Endodermal cell (in vitro differentiated cells): ENCODE data around the gene LPP. TPM values are rescaled to one million over a fixed set of nuclear protein-coding genes. Genes with fewer than 3 reads are reported as not detected.
A peak's percentile ranks its signal among the peaks of the same experiment; 100 is the strongest.

Source experiments
- DNase-seq: peaks from one replicate; pipeline ENCODE4 v3.0.0-alpha.2; 2017
- H3K27ac ChIP-seq: 2 replicates; pipeline ENCODE4 v1.5.1; 2013; ENCODE audit warnings: mild to moderate bottlenecking, low read depth, low read length, moderate library complexity
- H3K27me3 ChIP-seq: 2 replicates; pipeline ENCODE4 v1.6.1; 2013; ENCODE audit warnings: mild to moderate bottlenecking, low read length, moderate library complexity; ENCODE audit not compliant: insufficient read depth, control insufficient read depth, poor library complexity, severe bottlenecking
- H3K36me3 ChIP-seq: 2 replicates; pipeline ENCODE4 v1.7.0; 2013; ENCODE audit warnings: mild to moderate bottlenecking, low read length, moderate library complexity; ENCODE audit not compliant: control insufficient read depth, insufficient read depth
- H3K4me1 ChIP-seq: one replicate; pipeline ENCODE4 v1.7.0; 2013; ENCODE audit warnings: low read length; ENCODE audit not compliant: control insufficient read depth, insufficient read depth
- H3K4me3 ChIP-seq: 2 replicates; pipeline ENCODE4 v1.5.1; 2013; ENCODE audit warnings: mild to moderate bottlenecking, low read length, moderate library complexity
- H3K9ac ChIP-seq: 2 replicates; pipeline ENCODE4 v1.6.1; 2013; ENCODE audit warnings: mild to moderate bottlenecking, low read length, moderate library complexity; ENCODE audit not compliant: poor library complexity, severe bottlenecking; ENCODE audit errors: extremely low read depth
- H3K9me3 ChIP-seq: 2 replicates; pipeline ENCODE4 v1.6.1; 2013; ENCODE audit warnings: mild to moderate bottlenecking, low read length, moderate library complexity; ENCODE audit not compliant: control insufficient read depth
- H3K27ac Mint-ChIP-seq: 2 replicates; pipeline ENCODE4 v1.8.0; 2020; ENCODE audit warnings: mixed read lengths
- H3K27me3 Mint-ChIP-seq: 2 replicates; pipeline ENCODE4 v1.8.0; 2021; ENCODE audit warnings: mild to moderate bottlenecking, mixed read lengths; ENCODE audit not compliant: insufficient read depth
- H3K36me3 Mint-ChIP-seq: 2 replicates; pipeline ENCODE4 v1.8.0; 2020; ENCODE audit warnings: low read depth, mixed read lengths
- H3K4me1 Mint-ChIP-seq: 2 replicates; pipeline ENCODE4 v1.8.0; 2020; ENCODE audit warnings: mixed read lengths
- H3K4me3 Mint-ChIP-seq: 2 replicates; pipeline ENCODE4 v1.8.0; 2020; ENCODE audit warnings: mild to moderate bottlenecking, moderate library complexity, mixed read lengths
- H3K9me3 Mint-ChIP-seq: 2 replicates; pipeline ENCODE4 v1.8.0; 2020; ENCODE audit warnings: mild to moderate bottlenecking, mixed read lengths
- CTCF ChIP-seq: fragments of 200-600 bp; sonication (generic); conservative IDR thresholded peaks from 2 replicates; pipeline ENCODE4 v1.5.0; 2021; ENCODE audit warnings: antibody characterized with exemption, mild to moderate bottlenecking
- WGBS, 2 experiments: methylation state at CpG; one replicate each; pipeline versions ENCODE4 v1.1.5 to v1.1.7; 2013; ENCODE audit warnings: missing lambda C conversion rate in 2 of 2, mixed read lengths in 1 of 2; ENCODE audit not compliant: insufficient coverage in 1 of 2, insufficient read length in 1 of 2; 5-methylcytosine and 5-hydroxymethylcytosine counted together
- total RNA-seq, 2 donors: library from RNA; stranded (reverse); fragmentation: NEBNext Ultra II Directional in 1 of 2; extraction: Animal tissue kit (Norgen Biotek cat#: 25700) in 1 of 2; gene quantifications; 2 replicates in 1 of 2; 3 replicates in 1 of 2; pipeline ENCODE4 v1.2.1, GENCODE V29; 2021

The LPP gene
- total RNA-seq, 2 donors from 2014 or later = 78.0 to 105 TPM

GRCh38 chr3:188287339-188287738, 133.4 kb downstream of the LPP start:
- 96 to 100% methylated on average over 4 of the region's 4 CpGs for WGBS, 2 experiments
- peaks cover 26% of the 10 kb centered on the region for H3K36me3 ChIP-seq
- H3K27ac Mint-ChIP-seq = no peak overlapping the region
- H3K9me3 ChIP-seq = no peaks in the 10 kb centered on the region
- H3K9ac ChIP-seq = no peak overlapping the region
- TF ChIP-seq CTCF = no peak
- no peak for DNase-seq
- H3K36me3 Mint-ChIP-seq = peaks cover 8% of the 10 kb centered on the region
- peaks cover 18% of the 10 kb centered on the region for H3K4me1 Mint-ChIP-seq
- H3K4me3 ChIP-seq = no peak overlapping the region
- H3K27me3 Mint-ChIP-seq = no peaks in the 10 kb centered on the region
- H3K27me3 ChIP-seq = no peaks in the 10 kb centered on the region
- no peaks in the 10 kb centered on the region for H3K9me3 Mint-ChIP-seq
- H3K27ac ChIP-seq = no peak overlapping the region
- no peaks in the 10 kb centered on the region for H3K4me1 ChIP-seq
- H3K4me3 Mint-ChIP-seq = no peak overlapping the region

GRCh38 chr3:188287762-188288505, 134.0 kb downstream of the LPP start:
- H3K27ac Mint-ChIP-seq = peak overlapping the region; percentile 65

GRCh38 chr3:188292251-188292650, 138.3 kb downstream of the LPP start:
- no peak overlapping the region for H3K27ac ChIP-seq
- 83 to 90% methylated on average over 1 of the region's 1 CpG for WGBS, 2 experiments
- peaks cover 9% of the 10 kb centered on the region for H3K36me3 Mint-ChIP-seq

More at GRCh38 chr3:188287762-188288505, 134.0 kb downstream of the LPP start:
- H3K4me1 ChIP-seq = no peaks in the 10 kb centered on the region
- DNase-seq = no peak
- no peaks in the 10 kb centered on the region for H3K9me3 ChIP-seq
- H3K36me3 ChIP-seq = peaks cover 26% of the 10 kb centered on the region
- no peak overlapping the region for H3K4me3 Mint-ChIP-seq
- peaks cover 8% of the 10 kb centered on the region for H3K36me3 Mint-ChIP-seq
- no peak overlapping the region for H3K27ac ChIP-seq
- TF ChIP-seq CTCF = no peak
- H3K9me3 Mint-ChIP-seq = no peaks in the 10 kb centered on the region
- no peaks in the 10 kb centered on the region for H3K27me3 Mint-ChIP-seq
- H3K9ac ChIP-seq = no peak overlapping the region
- H3K4me3 ChIP-seq = no peak overlapping the region
- WGBS, 2 experiments = 92 to 97% methylated on average over 5 to 6 of the region's 6 CpGs
- H3K27me3 ChIP-seq = no peaks in the 10 kb centered on the region
- H3K4me1 Mint-ChIP-seq = peaks cover 12% of the 10 kb centered on the region

More at GRCh38 chr3:188292251-188292650, 138.3 kb downstream of the LPP start:
- no peak for TF ChIP-seq CTCF
- no peak overlapping the region for H3K9ac ChIP-seq
- peaks cover 17% of the 10 kb centered on the region for H3K4me1 Mint-ChIP-seq
- H3K9me3 ChIP-seq = no peaks in the 10 kb centered on the region
- H3K4me1 ChIP-seq = peaks cover 13% of the 10 kb centered on the region
- peaks cover 18% of the 10 kb centered on the region for H3K36me3 ChIP-seq
- DNase-seq = no peak
- no peaks in the 10 kb centered on the region for H3K27me3 ChIP-seq
- no peak overlapping the region for H3K27ac Mint-ChIP-seq
- no peak overlapping the region for H3K4me3 Mint-ChIP-seq
- no peaks in the 10 kb centered on the region for H3K9me3 Mint-ChIP-seq
- H3K4me3 ChIP-seq = no peak overlapping the region
- no peaks in the 10 kb centered on the region for H3K27me3 Mint-ChIP-seq
